Stimulated activated CD4-positive, alpha-beta T cell treated with anti-CD3 and anti-CD28 coated beads, Interleukin-1b, Interleukin-23, amount 100 ng/mL, for 48 hours (primary cell): ENCODE measurements around the gene PNO1.
"Not testable (repeated sequence)": the region's sequence is repeated elsewhere in the genome, so short reads cannot be mapped to it uniquely, and the experiment has no call there.

Experiments
- DNase-seq: peaks from one replicate; pipeline ENCODE4 v3.0.0-alpha.2; 2020

Gene PNO1

DNA sequence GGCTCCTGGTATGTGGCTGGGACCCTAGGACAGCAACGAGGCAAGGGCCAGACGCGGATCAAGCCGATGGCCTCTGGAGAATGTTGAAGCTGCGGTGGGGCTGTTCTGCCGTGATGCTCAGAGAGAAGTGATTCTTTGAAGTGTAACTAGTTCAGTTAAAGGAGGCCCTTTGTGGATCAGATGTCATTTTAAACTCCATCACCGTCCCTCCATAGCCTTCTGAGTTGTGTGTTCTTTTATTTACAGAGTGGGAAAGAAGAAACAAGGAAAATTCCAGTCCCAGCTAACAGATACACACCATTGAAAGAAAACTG lies 403 bp downstream of the PNO1 start:
- DNase-seq: no peak

DNA sequence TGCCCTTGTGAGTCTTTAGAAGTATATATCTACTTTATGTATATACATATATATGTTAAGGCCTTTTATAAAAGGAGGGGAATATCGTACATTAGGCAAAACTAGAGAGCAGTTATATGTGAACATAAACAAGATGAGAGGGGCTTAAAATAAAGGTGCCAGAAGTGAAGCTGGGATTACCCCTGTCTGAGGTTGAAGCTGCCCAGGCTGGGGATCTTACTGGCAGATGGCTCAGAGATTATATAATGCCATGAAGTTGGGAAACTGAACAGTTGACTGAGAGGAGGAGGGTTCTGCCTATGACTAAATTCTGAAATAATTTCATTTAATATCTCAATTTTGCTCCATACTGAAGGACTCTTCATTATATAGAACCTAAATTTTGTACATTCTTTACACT lies 6.0 kb downstream of the PNO1 start:
- DNase-seq: no peak

DNA sequence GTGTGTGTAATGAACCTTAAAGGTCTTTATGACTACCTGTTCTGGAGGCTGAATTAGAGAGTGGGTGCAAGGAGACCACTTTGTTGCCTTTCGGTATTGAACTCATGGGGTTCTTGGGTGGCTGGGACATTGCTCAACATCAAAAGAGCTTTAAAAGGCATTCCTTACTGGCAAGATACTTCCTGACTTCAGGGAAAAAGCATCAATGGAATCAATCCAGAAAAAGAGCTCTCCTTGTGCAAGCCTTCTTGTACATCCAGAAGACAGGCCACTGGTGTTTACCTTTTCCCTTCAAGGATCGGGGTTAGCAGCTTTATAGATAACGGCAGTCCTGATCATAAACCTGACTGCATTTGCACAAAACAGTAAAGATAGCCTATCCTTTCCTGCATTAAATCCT lies 9.5 kb downstream of the PNO1 start:
- DNase-seq: no peak

DNA sequence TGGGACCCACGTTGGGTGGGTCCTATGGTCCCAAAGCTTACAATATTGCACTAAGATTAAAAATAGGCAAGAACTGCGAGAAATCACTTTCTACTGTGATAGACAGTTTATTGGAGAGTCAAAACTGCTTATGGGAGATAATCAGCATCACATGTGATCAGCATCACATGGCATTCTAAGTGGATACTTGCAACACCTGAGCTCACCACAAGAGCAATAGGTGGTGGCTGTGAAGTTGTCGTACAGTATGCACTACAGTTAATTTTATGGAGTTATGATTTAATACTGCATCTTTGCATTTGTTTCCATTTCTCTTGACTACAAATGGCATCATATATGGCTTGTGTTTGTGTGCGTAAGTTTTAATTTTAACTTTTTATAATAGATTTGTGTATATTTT lies 11.6 kb downstream of the PNO1 start:
- DNase-seq: no peak

DNA sequence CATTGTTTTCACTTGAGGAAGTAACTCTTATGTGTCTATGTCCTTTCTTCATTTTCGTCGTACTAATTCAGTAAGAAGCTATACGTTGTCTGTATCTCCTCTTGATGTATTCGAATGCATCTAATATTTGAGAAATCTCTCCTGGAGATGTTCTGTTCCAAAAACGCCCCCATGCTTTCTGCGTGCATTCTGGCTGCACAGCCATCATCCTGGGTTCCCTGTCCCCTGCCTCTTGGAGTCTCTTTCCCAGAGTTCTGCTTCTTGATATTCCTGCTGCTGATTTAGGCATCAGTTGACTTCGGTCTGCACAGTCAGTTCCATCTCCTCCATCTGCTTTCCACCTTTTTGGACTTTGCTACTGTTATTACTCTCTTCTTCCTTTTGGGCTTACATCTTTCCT lies 13.5 kb downstream of the PNO1 start:
- no peak for DNase-seq

DNA sequence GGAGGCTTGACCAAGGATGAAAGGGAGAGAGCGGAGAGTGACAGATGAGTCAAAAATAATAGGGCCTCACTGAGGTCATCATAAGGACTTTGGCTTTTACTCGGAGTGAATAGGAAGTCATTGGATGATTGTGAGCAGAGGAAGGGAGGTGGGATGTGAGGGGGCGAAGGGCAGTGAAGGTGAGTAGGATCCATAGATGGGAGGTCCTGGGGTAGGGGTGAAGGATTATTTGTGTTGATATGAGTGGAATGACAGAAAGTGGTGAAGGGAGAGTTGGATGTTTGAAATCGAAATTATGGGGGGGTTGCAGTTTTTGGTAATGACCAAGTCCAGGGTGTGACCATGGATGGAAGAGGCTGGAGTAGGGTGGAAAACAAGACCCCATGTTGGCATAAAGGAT lies 14.0 kb downstream of the PNO1 start:
- no peak for DNase-seq

DNA sequence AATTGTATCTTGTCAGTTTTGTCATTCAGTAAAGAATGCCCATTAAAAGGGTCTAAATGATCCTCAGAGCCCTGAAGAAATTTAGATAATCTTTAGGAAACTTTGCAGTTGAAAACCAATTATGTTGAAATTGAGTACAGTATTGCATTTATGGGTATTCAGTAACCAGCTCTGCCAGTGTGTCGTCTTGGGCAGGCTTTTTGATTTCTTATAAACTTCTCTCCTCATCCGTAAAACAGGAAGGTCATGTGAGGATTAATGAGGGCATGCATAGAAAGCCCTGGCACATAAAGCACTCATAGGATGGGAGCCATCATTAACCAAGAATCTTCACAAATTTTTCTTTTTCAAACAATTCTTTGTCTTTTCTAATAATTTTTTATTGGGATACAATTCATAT lies 14.8 kb downstream of the PNO1 start:
- DNase-seq: no peak

DNA sequence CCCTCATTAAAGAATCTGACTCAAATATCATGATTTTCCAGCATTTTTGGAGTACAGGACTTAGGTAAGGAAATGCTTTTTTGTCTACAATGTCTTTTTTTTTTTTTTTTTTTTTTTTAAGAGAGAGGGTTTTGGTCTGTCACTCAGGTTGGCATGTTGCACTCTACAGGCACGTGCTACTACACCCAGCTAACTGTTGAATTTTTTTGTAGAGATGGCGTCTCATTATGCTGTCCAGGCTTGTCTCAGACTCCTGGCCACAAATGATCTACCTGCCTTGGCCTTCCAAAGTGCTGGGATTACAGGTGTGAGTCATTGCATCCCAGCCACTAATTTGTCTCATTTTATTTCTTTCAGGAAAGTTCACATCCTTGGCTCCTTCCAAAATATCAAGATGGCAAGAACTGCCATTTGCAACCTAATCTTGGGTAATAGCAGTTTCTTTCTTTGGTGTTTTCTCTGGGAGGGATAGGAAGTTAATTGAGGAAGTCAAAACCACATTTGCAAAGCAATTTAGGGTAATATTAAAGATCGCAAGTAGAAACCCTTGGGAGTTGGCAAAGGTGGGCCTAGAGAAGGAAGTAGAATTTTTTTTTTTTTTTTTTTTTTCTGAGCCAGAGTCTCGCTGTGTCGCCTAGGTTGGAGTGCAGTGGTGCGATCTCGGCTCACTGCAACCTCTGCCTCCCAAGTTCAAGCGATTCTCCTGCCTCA lies 15.5 kb downstream of the PNO1 start:
- DNase-seq: no peak

DNA sequence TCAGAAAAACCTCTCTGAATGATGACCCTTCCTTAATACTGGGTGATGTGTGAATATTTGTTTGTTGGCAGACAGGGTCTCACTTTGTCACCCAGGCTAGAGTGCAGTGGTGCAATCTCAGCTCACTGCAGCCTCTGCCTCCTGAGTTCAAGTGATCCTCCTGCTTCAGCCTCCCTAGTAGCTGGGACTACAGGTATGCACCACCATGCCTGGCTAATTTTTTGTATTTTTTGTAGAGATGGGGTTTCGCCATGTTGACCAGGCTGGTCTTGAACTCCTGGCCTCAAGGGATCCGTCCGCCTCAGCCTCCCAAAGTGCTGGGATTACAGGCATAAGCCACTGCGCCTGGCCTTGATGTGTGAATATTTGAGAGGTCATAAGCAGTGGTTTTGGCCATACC lies 17.5 kb downstream of the PNO1 start:
- not testable (repeated sequence) for DNase-seq

DNA sequence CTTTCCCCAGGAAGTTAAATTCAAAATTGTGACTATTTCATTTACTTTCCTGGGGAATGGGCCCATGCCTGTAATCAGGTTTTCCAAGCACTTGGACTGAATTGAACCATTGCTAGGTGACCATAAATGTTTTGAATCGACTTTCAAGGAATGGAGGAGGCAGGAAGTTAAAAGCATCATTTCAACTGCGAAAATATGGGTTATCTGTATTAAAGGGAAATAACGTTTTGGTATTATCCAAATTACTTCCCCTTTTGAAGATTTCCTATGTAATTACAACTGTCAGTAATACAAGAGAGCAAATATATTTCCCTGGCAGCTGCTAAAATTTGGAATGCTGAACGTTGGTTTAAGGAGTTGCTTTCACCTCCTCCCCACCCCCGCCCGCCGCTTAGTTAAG lies 19.0 kb downstream of the PNO1 start:
- no peak for DNase-seq

DNA sequence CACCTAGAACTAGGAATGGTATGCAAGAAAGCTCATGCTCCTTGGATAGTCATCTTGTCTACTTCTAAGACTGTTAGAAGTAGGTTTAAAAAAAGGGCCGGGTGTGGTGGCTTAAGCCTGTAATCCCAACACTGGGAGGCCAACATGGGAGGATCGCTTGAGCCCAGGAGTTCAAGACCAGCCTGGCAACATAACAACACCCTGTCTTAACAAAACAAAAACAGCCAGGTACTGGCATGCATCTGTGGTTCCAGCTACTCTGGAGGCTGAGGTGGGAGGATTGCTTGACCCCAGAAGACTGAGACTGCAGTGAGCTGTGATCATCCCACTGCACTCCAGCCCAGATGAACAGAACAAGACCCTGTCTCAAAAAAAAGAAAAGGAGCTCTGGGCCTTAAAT lies 19.9 kb downstream of the PNO1 start:
- DNase-seq: no peak

DNA sequence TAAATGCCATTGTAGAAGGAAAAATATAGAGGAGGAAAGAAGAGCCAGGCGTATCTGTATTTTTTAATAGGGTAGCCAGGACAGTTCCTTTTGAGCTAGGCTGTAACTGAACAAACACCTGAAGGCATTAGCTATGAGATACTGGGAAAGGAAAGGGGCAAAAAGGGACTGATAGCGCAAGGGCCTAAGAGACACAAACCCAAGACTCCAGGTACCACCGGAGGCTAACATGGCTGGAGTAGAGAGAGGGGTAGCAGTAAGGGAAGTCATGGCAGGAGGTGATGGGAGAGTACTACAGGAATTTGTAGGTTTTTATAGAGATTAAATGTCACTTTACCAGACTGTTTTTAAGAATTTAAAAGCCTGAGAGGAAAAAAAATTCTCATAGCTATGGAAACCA lies 20.7 kb downstream of the PNO1 start:
- no peak for DNase-seq

DNA sequence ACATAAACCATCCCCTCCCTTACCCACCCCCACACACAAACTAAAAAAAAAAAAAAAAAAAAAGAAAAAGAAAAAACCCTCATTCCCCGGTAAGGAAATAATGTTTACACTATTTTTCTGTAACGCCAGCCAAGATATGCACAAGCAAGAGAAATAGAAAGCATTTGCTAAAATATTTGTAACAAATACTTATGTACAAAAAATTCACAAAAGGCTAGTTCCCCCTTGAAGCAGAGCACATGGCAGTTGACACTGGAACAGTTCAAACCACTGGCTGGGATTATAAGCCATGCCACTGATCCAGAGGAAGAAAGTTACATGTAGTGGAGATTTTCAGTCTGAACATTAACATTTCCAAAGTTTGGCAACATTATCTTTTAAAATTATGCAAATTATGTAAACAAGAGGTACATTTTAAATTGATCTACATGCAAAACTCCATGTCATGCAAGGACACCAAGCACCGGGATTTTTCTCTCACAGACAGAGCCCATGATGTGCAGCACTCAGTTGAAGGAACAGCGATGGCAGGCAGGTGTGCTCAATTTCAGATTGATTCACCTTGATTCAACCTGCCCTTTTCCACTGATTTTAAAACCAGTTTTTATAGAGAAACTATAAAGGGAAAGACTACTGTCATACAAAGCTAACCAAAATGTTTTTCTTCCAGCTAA lies 21.4 kb downstream of the PNO1 start:
- DNase-seq: no peak

DNA sequence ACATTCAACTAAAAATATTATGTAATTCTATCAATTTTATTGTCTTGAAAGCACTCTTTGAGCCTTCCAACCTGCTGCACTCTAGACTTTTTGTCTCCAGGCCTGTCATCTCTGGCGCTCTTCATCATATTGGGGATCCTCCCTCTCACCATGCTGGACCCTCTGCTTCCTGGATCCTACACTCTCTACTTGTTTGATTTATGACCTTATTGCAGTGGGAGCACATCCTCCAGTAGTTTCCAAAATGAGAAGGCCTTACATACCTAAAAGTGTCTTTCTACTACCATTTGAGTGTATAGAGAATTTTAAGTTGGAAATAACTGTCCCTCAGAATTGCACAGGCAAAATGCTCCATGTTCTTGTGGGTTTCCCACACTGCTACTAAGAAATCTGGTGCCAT lies 25.2 kb downstream of the PNO1 start:
- no peak for DNase-seq

DNA sequence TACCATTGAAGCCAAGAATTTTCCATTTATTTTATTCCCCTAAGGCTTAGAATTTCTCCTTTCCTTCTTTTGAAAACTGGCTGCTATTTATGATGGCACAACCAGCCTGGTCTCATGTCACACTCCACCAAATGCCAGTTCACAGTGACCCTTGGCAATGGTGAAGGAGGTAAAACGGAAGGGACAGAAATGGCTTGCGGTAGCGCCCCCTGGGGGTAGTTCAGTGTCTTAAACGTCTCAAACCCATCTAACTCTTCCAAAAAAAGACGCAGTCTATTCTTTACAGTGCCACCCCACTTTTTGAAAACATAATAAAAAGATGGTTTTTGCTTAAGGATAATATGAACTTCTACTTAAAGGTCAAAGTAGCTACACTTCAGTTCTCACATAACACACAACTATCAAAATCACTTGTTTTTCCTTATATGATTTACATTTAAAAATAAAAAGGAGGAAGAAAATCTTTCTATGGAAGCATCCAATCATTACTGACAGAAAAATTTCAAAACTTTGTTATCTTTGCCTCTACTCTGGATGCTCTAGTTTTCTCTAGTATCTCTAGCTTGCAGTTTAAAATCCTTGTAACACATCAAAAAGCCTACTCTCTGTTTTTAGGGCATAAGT lies 28.0 kb downstream of the PNO1 start:
- peak; percentile 61 for DNase-seq

DNA sequence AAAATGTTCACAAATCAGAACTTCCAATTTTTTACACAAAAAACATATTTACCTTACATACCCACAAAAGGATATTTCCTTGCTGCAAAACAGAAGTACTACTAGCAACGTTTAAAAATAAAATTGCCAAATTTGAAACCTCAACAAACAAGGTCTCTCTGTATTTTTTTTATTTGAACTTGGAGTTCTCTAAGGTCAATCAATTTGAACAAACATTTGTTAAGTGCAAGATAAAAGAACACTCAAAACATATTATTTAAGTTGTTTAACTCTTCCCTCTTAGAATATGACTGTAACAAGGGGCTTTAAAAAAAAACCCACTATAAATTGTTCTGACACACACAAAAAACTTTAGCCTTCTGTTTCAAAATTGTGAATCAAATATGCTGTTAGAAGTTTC lies 29.6 kb downstream of the PNO1 start:
- no peak for DNase-seq

DNA sequence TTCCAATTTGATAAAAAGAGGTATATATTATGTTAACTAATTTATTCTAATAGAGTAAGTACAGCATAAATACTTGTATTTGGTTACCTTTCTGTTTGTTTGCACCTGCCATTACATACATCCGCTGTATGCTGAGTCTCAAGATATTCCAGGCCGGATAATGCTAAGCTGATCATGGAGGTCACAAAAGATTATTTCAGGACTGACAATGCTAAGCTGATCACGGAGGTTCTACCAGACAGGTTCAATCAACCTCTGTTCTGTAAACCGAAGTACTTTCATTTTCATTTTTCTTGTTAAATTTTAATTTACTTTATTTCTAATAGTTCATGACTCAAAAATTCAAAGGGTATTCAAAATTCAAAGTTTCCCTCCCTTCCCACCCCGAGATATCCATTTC lies 31.1 kb downstream of the PNO1 start:
- no peak for DNase-seq

DNA sequence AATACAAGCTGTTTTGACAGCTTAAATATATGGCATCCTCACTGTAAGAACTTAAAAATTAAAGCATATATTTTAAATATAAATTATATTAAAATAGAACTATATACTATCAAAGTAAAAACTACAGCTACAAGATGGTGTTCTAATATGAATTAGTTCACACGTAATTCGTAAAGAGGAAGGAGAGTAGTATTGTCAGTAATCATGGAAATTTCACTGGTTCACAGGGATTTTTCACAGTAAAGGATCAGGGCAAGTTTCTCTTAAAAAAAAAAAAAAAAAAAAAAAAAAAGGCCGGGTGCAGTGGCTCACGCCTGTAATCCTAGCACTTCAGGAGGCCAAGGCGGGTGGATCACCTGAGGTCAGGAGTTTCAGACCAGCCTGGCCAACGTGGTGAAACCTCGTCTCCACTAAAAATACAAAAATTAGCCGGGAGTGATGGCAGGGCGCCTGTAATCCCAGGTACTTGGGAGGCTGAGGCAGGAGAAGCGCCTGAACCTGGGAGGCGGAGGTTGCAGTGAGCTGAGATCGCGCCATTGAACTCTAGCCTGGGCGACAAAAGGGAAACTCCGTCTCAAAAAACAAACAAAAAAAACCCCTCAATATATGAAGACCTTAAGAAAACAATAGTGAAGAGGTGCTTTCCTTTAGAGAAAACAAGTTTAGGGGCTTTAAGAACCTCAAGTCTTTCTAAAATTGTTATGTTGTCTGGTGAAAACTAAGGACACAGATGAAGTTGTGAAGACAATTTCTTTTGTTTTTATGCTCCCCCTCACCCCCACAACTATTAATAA lies 32.5 kb downstream of the PNO1 start:
- no peak for DNase-seq

DNA sequence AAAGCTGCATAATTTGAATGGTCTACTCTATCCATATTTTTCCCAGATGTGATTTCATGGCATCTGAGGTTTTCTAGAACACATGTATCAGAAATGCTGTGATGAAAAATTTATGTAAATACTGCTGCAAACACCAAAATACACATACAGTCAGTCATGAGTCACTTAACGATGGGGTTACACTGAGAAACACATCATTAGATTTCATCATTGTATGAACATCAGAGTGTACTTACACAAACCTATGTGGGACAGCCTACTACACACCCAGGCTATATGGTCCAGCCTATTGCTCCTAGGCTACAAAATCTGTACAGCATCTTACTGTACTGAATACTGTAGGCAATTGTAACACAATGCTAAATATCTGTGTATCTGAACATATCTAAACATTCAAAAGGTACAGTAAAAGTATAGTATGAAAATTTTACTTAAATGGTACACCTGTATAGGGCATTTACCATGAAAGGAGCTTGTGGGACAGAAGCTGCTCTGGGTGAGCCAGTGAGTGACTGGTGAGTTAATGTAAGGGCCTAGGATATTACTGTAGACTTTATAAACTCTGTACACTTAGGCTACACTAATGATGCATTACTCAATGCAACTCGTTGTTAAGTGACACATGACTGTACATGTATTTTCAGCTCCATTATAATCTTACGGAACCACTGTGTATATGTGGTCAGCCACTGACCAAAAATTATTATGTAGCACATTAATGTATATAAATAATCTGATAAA lies 33.5 kb downstream of the PNO1 start:
- DNase-seq: no peak

DNA sequence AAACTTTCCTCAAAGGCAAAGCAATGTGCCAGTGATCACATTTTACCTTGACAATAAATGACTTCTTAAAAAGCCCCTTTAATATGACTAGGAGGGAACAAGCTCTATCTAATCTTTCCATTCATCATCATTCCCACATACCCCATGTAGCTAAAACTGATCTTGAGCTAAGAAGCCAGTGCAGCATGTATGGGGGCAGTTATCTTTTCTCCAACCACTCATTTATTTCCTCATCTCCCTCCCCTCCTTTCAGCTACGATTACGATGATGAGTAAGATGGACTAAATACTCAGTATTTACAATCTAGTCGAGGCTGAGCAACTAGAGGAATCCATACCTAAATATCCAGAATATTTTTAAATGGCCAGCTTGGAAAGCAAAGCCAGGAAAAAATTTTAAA lies 35.5 kb downstream of the PNO1 start:
- no peak for DNase-seq

DNA sequence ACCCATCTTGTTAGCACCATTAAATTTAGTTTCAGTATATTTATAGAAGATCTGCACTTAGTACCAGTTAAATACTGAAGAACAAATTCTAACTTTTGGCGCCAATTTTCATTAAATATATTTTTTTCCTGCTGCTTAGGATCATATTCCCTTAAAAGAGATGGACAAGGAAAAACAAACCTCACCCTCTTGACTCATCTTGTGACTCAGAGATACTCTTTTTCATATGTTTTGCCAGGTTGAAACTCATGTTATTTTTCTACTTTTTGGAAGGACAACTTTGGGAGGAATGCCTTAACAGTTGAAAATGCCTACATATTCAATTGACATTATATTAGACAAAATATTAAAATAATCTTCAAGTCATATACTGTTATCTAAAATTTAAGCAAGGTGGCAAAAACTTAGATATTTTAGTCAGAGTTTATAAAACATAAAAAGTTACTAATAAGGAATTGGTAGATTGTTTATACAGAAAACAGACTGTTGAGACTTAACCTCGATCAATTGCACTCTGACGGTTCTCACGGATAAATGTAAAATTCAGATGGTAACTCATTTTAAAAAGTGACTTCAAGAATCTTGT lies 36.2 kb downstream of the PNO1 start:
- no peak for DNase-seq

DNA sequence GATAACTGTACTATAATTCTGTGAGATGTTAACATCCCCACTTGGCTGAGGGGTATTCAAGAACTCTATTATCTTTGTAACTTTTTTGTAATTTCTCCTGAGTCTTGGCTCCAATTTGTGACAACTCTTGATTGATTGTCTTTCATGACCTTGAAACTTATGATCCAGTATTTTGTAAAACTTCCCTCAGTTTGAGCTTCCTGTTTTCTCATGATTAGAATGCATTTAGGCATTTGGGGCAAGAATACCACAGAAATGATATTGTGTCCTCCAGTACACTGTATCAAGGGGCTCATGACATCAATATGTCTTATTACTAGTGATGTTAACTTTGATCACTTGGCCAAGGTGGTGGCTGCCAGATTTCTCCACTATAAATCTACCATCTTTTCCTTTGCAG lies 37.4 kb downstream of the PNO1 start:
- no peak for DNase-seq
